ENCODE data around the gene APLNR. TPM values are rescaled to one million over a fixed set of nuclear protein-coding genes. Genes with fewer than 3 reads are reported as not detected.

The APLNR gene
- total RNA-seq, 1 experiment from 2014 or later, result 0.39 TPM

GRCh38 chr11:57239348-57239747 lies 2.3 kb upstream of the APLNR start:
- H2AK5ac ChIP-seq (ENCODE audit: insufficient read length, low read length), result no peak overlapping the region
- no peak overlapping the region for H2BK15ac ChIP-seq (ENCODE audit: low read depth, low read length)
- H3K23me2 ChIP-seq (ENCODE audit: insufficient read length, low read depth, low read length, poor library complexity, severe bottlenecking), result no peaks in the 10 kb centered on the region
- H3K23ac ChIP-seq (ENCODE audit: insufficient read length, low read depth, low read length), result no peak overlapping the region
- no peak overlapping the region for H3K4ac ChIP-seq (ENCODE audit: low read depth, low read length)
- no peaks in the 10 kb centered on the region for H3K27me3 ChIP-seq (ENCODE audit: insufficient read depth, low read length)
- no peak overlapping the region for H3K27ac ChIP-seq (ENCODE audit: insufficient read length, low read depth, low read length)
- H3K4me3 Mint-ChIP-seq, result no peak overlapping the region
- H3K36me3 Mint-ChIP-seq (ENCODE audit: insufficient read depth in 1 of 3, low read depth in 3 of 3), result no peaks in the 10 kb centered on the region
- no peak overlapping the region for H3K14ac ChIP-seq (ENCODE audit: insufficient read depth, low read length)
- H3K9ac ChIP-seq (ENCODE audit: extremely low read depth, insufficient read length, low read length), result no peak overlapping the region
- H3K79me2 ChIP-seq (ENCODE audit: insufficient read depth, low read length), result no peaks in the 10 kb centered on the region
- no peak overlapping the region for H3K27ac Mint-ChIP-seq
- DNase-seq, result no peak
- H3K9me3 ChIP-seq (ENCODE audit: control insufficient read depth, low read depth, low read length), result no peaks in the 10 kb centered on the region
- H3K9me3 Mint-ChIP-seq, result no peaks in the 10 kb centered on the region; a peak in 1 of 5 replicates
- H3T11ph ChIP-seq (ENCODE audit: low read length), result no peak overlapping the region
- H3K18ac ChIP-seq (ENCODE audit: insufficient read length, low read depth, low read length), result no peak overlapping the region
- H3K4me1 Mint-ChIP-seq, result peaks cover 32 to 44% of the 10 kb centered on the region in 2 experiments
- H2BK5ac ChIP-seq (ENCODE audit: insufficient read length, low read length), result no peak overlapping the region
- H3K27me3 Mint-ChIP-seq (ENCODE audit: low read depth), result no peaks in the 10 kb centered on the region; the same call in 1 of the 2 replicates
- H4K5ac ChIP-seq (ENCODE audit: insufficient read length, low read depth, low read length), result no peak overlapping the region
- no peak overlapping the region for H4K91ac ChIP-seq (ENCODE audit: insufficient read length, low read depth, low read length)
- no peak for TF ChIP-seq CTCF (conservative IDR thresholded peaks at IDR 0.05)
- H3K56ac ChIP-seq (ENCODE audit: insufficient read length, low read depth, low read length), result no peak overlapping the region
- no peak overlapping the region for H2BK120ac ChIP-seq (ENCODE audit: low read depth, low read length, poor library complexity, severe bottlenecking)
- H2BK12ac ChIP-seq (ENCODE audit: insufficient read length, low read depth, low read length), result no peak overlapping the region
- peaks cover 11% of the 10 kb centered on the region; the same call in 1 of the 2 replicates for H3K4me1 ChIP-seq (ENCODE audit: insufficient read depth, low read length)
- H3K4me2 ChIP-seq (ENCODE audit: insufficient read depth, insufficient read length, low read length), result no peak overlapping the region
- H3K79me1 ChIP-seq (ENCODE audit: insufficient read depth, low read depth, low read length, poor library complexity, severe bottlenecking), result no peaks in the 10 kb centered on the region
- no peak overlapping the region for H2BK20ac ChIP-seq (ENCODE audit: low read depth, low read length, poor library complexity, severe bottlenecking)
- H2AFZ ChIP-seq (ENCODE audit: low read length), result no peak overlapping the region
- no CpG with 5 or more reads among the region's 1 CpG for WGBS (ENCODE audit: extremely low coverage, insufficient read length, low lambda C conversion rate)
- H4K20me1 ChIP-seq (ENCODE audit: control insufficient read depth, insufficient read depth, insufficient read length), result no peaks in the 10 kb centered on the region
- H4K8ac ChIP-seq (replicated peaks; ENCODE audit: insufficient read length, low read depth, low read length), result no peak overlapping the region
